ENCODE results near the gene TMEM119. TPM values are rescaled to one million over a fixed set of nuclear protein-coding genes. Genes with fewer than 3 reads are reported as not detected.

The TMEM119 gene
- total RNA-seq, 1 donor from 2014 or later: 34.6 TPM

- Histone ChIP-seq H3K4me3 (no peak overlapping the region), H3K27me3 (no peaks in the 10 kb centered on the region), H3K9me3 (no peaks in the 10 kb centered on the region), H3K27ac (no peak overlapping the region), H3K4me1 (no peaks in the 10 kb centered on the region), H3K36me3 (no peaks in the 10 kb centered on the region)
- intact Hi-C loops (cut with DNase I): no loop called here
- DNase-seq (ENCODE audit: extremely low spot score in 2 of 2): no peak
- TF ChIP-seq CTCF (IDR thresholded peaks at IDR 0.05) (no peak), POLR2A (IDR thresholded peaks at IDR 0.05) (no peak), POLR2AphosphoS5 (IDR thresholded peaks at IDR 0.05; ENCODE audit: insufficient read depth in 1 of 2, low read depth in 1 of 2) (no peak)
These were observed 7.3 kb upstream of the TMEM119 start for GRCh38 chr12:108605000-108605689.

DNA sequence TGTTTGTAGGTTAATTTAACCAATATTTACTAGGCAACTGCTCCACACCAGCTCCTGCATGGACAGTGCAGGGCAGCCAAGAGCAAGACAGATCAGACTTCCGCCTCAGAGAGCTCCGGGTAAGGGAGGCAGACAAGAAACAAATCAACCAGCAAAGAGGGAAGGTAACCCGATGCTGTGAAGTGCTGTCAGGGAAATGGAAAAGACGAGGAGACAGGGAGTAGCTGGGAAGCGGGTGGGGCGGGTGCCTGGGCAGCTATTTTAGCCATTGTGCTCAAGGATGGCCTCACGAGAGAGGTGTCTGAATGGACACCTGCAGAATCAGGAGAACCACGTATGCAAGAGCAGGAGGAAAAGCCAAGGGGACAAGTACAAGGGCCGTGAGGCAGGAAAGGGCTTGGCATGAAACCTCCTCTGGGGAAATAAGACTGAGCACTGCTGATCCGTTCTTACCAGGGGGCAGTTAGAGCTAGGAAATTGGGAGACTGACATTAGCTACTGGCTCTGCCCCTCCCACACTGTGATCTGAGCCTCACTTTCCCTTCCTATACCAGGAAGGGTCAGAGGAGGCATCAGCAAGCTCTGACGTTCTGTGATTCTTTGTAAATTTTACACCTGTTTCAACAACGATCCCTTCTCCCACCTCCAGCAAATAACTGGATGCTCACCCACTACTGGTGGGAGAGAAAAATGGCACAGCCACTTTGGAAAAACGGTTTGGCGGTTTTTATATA lies 6.5 kb upstream of the TMEM119 start:
- Histone ChIP-seq H3K27me3 (no peaks in the 10 kb centered on the region), H3K9me3 (no peaks in the 10 kb centered on the region), H3K27ac (no peak overlapping the region), H3K4me1 (no peaks in the 10 kb centered on the region), H3K4me3 (no peak overlapping the region), H3K36me3 (no peaks in the 10 kb centered on the region)
- TF ChIP-seq POLR2A (IDR thresholded peaks at IDR 0.05) (no peak), POLR2AphosphoS5 (IDR thresholded peaks at IDR 0.05; ENCODE audit: insufficient read depth in 1 of 2, low read depth in 1 of 2) (no peak), CTCF (IDR thresholded peaks at IDR 0.05) (no peak)
- no peak for DNase-seq (ENCODE audit: extremely low spot score in 2 of 2)
- intact Hi-C loops (cut with DNase I): no loop called here

GRCh38 chr12:108603743-108604142 lies 5.9 kb upstream of the TMEM119 start:
- H3K27me3 ChIP-seq: no peaks in the 10 kb centered on the region
- no peaks in the 10 kb centered on the region for H3K9me3 ChIP-seq
- DNase-seq (ENCODE audit: extremely low spot score in 2 of 2): no peak
- no peak overlapping the region for H3K4me3 ChIP-seq
- H3K27ac ChIP-seq: no peak overlapping the region
- TF ChIP-seq POLR2AphosphoS5 (IDR thresholded peaks at IDR 0.05; ENCODE audit: insufficient read depth in 1 of 2, low read depth in 1 of 2): no peak
- TF ChIP-seq CTCF (IDR thresholded peaks at IDR 0.05): no peak
- no peak for TF ChIP-seq POLR2A (IDR thresholded peaks at IDR 0.05)
- no peaks in the 10 kb centered on the region for H3K36me3 ChIP-seq
- intact Hi-C loops (cut with DNase I): no loop called here
- no peaks in the 10 kb centered on the region for H3K4me1 ChIP-seq

- DNase-seq (ENCODE audit: extremely low spot score in 2 of 2): no peak
- TF ChIP-seq POLR2AphosphoS5 (IDR thresholded peaks at IDR 0.05; ENCODE audit: insufficient read depth in 1 of 2, low read depth in 1 of 2): no peak
- TF ChIP-seq CTCF (IDR thresholded peaks at IDR 0.05): no peak
- no peak for TF ChIP-seq POLR2A (IDR thresholded peaks at IDR 0.05)
- H3K4me1 ChIP-seq: peaks cover 6% of the 10 kb centered on the region
- no peak overlapping the region for H3K27ac ChIP-seq
- intact Hi-C loops (cut with DNase I): no loop called here
- H3K4me3 ChIP-seq: no peak overlapping the region
- no peaks in the 10 kb centered on the region for H3K27me3 ChIP-seq
- H3K9me3 ChIP-seq: no peaks in the 10 kb centered on the region
- H3K36me3 ChIP-seq: no peaks in the 10 kb centered on the region
These were observed 5.3 kb upstream of the TMEM119 start for GRCh38 chr12:108602976-108603704.
